OCI-LY1 (cell line): ENCODE results near the gene BRD1.

Source experiments
- EZH2 ChIP-seq: fragments of 200-600 bp; sonication (generic), shearing (Covaris generic); IDR thresholded peaks from 2 replicates; pipeline ENCODE4 v1.8.0; 2017; ENCODE audit warnings: borderline replicate concordance, mixed run types, mild to moderate bottlenecking, antibody characterized with exemption, low read length, moderate library complexity, mixed read lengths
- TF ChIP-seq, protein P1 (sequence below): fragments of 200-600 bp; sonication (generic), shearing (Covaris generic); IDR thresholded peaks from 2 replicates; pipeline ENCODE4 v1.5.1; 2017; ENCODE audit warnings: mild to moderate bottlenecking, antibody characterized with exemption, low read length, moderate library complexity, mixed read lengths

DNA sequence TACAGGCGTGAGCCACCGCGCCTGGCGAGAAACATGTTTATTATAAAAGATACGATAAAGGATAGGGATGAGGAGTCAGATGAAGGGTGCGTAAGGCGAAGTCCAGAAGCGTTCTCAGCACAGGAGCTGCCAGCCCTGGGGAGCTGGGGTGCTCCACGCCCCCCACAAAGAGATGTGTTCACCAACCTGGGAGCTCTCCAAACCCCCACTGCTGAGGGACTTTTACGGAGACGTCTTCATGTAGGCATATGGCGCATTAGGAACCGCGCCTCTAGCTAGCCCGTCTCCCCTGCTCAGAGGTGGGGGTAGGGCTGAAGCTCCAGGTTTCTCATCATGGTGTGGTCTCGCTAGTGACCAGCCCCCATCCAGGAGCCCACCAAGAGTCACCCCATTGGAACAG lies 17.6 kb upstream of the BRD1 start:
- TF ChIP-seq, protein P1, sequence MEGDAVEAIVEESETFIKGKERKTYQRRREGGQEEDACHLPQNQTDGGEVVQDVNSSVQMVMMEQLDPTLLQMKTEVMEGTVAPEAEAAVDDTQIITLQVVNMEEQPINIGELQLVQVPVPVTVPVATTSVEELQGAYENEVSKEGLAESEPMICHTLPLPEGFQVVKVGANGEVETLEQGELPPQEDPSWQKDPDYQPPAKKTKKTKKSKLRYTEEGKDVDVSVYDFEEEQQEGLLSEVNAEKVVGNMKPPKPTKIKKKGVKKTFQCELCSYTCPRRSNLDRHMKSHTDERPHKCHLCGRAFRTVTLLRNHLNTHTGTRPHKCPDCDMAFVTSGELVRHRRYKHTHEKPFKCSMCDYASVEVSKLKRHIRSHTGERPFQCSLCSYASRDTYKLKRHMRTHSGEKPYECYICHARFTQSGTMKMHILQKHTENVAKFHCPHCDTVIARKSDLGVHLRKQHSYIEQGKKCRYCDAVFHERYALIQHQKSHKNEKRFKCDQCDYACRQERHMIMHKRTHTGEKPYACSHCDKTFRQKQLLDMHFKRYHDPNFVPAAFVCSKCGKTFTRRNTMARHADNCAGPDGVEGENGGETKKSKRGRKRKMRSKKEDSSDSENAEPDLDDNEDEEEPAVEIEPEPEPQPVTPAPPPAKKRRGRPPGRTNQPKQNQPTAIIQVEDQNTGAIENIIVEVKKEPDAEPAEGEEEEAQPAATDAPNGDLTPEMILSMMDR: no peak
- TF ChIP-seq EZH2: no peak
